Stimulated activated CD8-positive, alpha-beta memory T cell treated with anti-CD3 and anti-CD28 coated beads, Interleukin-4, amount 100 ng/mL, for 4 hours (primary cell): ENCODE measurements around the gene DHCR7.
"Not testable (repeated sequence)": the region's sequence is repeated elsewhere in the genome, so short reads cannot be mapped to it uniquely, and the experiment has no call there.

Experiments
- DNase-seq, 2 donors: peaks; one replicate each; pipeline ENCODE4 v3.0.0-alpha.2; 2020; ENCODE audit warnings: low read depth in 2 of 2, low spot score in 1 of 2

DHCR7 gene

GRCh38 chr11:71440021-71440755, 8.0 kb downstream of the DHCR7 start:
- no peak for DNase-seq

DNA sequence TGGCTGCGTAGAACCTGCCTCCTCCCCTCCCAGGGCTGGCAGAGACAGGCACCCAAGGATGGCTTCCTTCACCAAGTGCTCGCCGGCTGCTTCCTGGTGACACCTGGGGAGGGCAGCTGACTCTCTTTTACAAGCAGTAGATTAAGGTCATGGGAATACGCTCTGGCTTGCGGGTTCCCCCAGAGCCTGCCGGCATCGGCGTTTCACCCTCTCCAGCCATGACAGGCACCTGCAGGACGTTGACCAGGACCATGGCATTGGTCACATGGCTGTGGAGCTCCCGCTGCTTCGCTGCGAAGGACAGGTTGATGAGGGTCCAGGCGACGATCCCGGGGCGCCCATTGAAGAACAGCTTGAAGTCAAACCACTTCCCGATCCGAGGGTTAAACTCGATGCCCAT, 9.5 kb downstream of the DHCR7 start:
- no peak for DNase-seq

DNA sequence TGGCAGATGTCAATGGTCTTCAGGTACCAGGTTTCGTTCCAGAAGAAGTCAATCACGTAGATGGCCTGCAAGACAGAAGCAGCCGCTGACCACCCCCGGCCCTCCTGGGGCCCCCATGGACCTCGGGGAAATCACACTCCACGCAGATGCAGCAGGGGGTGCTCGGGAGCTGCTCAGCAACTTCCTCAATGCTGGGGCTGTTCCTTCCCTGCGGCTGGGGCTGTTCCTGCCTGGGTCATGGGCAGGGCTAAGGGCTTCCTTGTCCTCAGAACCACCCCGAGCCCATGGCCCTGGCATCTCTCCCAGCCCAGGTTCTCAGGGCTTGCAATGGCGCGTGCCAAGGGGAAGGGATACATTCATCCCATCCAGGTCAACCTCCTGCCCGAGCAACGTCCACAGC, 10.3 kb downstream of the DHCR7 start:
- no peak for DNase-seq

DNA sequence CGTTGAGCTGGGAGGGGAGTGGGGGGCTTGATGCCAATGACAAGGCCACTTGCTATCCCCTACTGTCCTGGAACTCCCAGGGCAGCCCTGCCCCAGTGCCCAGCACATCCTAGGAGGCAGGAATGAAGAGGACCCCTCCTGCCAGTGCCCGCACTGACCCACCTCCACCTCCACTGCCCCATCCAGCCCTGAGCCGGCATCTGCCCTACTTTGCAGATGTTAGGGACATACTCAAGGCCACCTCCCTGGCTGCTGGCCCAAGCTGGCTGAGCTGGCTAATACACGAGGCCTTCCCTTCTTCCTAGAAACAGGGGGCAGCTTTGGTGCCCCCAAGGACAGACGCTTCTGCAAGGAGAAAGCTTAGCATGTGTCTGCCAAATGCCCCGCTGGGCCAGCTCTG, 10.8 kb downstream of the DHCR7 start:
- no peak for DNase-seq

DNA sequence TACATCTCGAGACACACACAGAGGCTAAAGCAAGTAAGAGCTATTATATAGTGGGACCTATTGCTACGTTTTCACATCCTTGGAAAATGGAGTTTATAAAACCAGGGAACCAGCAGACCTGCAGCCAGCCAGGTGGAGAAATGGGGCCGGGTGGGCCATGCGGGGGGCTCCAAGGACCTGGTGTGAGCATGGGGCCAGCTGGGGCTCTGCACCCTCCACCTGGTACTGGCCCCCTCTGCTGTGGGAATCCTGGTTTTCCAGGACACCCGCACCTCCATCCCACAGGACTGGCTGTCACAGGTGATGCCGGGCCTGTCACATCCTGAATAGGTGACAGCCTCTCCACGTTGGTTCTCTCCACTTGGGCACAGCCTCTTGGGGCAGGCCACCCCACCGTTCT, 11.3 kb downstream of the DHCR7 start:
- DNase-seq, result no peak

GRCh38 chr11:71435278-71435951, 12.8 kb downstream of the DHCR7 start:
- no peak for DNase-seq

DNA sequence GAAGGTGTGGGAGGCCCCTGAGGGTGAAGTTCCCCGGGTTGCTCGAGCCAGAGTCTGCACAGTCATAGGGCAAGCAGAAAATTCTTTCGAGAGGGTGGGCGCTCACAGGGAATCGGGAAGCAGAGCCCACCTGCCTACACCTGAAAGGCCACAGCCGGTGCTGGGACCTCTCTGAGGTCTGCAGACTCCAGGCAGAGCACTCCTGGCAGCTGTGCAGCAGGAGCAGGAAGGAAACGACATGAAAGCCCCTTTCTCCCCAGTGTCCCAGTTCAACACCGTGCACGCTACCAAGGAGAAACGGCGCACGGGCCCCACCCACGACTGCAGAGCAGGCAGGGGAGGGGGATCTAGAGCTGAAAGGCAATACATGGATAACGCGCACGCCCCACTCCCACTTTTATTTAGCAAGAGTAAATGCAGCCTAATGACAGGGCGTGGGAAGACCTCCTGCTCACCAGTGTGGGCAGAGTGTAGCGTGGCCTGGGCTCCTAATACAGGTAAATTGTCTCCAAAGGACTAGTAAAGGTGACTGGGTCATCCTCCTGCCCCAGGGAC, 13.5 kb downstream of the DHCR7 start:
- DNase-seq, result no peak

DNA sequence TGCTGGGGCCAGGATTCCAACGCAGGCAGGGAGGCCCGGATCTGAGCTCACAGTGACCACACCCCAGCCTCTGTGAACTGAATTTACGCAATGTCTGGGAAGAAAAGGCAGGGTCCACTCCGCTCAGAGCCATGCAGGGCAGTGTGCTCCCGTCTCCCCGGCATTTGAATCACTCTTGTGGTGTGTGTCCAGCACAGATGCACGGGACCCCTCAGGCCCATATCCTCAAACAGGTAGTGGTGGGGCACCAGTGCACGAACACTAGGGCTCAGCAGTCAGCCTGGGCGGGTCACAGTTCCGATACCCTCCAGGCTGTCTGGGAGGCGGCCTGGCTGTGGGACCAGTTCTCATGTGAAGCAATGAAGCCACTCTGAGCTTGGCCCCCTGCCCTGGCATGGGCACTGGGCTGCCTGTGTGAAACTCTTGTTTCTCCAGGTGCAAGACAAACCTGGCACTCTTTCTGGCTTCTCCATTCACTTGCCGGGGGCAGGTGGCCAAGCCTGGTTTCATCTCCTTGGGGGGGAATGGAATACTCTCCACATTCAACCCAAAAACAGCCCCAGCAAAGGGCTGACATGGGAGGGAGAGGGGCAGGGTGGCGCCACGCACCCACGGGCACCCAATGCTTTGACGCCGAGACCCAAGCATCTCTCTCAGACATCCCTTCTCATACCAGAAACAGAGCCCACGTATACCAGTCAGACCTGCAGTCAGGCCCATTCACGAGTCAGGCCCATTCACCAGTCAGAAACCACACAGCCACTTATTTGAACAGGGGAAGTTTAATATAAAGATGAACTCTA, 14.3 kb downstream of the DHCR7 start:
- no peak for DNase-seq

DNA sequence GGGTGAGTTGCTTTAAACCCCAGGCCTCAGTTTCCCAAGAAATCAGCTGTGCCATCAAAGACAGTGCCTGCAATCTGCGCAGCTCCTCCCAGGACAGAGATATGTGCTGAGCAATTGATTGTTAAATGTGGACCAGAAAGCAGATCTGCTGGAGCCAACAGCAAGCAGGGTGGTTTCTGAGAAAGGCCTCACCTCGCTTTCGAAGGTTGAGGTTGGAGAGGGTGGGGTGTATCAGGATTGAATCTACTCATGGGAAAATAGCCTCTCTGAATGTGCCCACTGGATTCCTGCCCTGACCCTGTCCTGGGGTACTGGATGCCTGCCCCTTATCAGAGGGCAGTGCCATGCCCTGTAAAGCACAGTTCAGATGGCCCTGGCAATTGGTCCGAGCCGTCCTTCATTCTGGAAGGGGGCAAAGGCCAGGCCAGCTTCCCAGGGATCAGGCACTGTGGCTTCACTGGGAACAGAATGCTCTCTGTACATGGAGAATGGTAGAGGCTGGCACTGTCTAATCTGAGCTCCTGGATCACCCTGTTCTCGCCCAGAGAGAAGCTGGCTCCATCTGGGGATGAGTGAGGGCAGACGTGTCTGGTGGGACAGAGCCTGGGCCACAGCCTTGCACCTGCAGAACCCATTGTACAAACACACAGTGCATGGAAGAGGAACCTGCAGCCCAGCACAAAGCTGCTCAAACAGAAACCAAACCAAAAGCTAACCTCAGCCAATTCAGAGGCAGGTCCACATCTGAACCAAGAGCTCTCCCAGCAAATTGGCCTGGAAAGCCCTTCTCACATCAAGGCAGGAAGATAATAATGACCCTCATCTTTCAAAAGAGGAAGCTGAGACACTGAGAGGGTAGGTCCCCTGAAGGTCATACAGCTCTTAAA, 15.2 kb downstream of the DHCR7 start:
- no peak for DNase-seq

DNA sequence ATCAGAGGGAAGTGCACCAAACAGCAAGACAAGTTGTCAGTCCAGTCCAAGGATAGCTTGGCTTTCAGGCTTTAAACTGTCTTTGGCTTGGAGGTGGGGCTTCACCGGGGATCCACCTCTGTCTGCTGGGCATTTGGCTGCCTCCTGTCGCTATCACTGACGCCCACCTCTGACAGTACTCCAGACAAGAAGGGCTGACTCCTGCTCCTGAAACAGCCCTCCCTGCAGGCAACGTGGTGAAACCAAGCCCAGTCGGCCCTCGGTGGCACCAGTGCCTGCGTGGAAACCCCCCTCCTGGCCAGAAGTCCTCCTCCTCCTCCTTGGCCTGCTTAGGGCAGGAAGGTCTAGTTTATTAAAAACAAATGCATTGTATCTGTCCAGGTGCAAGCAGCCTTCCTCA, 16.9 kb downstream of the DHCR7 start:
- DNase-seq, result no peak

GRCh38 chr11:71430166-71430565, 18.0 kb downstream of the DHCR7 start:
- DNase-seq, result no peak

DNA sequence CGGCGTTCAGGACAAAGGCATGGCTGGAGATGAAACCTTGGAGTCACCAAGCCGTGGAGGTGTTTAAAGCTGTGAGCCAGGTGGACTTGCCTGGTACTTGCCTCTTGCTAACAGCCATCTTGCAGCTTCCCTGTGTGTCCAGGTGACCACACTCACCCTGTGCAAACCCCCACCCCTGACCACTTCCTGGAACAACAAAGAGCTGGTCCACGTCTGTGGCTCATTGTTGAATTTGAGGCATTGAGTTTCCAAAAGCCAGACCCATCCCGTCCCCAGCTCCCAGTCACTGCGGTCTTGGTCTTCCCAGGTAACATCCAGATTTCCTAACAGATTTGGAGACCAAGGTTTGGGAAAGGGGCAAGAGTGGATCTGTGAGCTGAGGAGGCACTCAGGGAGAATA, 18.5 kb downstream of the DHCR7 start:
- DNase-seq, result no peak

GRCh38 chr11:71428861-71429435, 19.2 kb downstream of the DHCR7 start:
- DNase-seq, result no peak

- no peak for DNase-seq
Measured at GRCh38 chr11:71426413-71426812, 21.8 kb downstream of the DHCR7 start.

DNA sequence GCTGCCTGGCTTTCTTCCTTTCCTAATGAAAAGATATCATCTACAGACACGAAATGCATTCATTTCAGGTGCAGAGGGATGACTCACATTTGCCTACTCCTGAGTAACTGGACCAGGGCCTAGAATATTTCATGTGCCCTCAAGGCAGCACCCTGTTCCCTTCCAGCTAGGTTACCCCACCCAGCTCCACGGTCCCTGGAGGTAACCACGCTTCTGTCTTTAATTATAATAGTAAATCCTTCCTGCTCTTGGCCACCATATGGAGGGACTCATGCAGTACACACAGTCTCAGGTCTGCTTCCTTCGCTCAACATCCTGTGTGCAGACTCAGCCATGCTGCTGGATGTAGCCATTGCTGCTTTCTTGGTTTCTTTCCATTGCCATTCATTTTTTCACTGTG, 22.3 kb downstream of the DHCR7 start:
- DNase-seq, result no peak

DNA sequence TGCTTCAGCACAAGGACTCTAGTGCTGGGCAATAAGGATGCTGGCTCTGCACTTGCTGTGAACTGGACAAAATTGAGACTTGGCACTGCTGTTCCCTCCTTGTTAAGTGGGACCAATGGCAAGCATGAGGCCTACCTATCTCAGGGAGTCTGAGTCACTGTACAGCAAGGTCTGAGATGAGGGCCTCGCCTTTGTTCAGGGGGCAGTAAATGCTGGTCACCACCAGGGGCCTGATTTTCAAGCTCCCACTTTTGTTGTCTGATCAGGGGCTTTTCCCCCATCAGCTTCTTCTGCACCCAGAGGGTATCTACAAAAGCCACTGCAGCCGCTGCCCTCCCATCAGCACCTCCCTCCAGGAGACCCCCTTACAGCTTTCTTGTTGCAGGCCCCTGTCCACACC, 22.8 kb downstream of the DHCR7 start:
- DNase-seq, result no peak

GRCh38 chr11:71423181-71423790, 24.9 kb downstream of the DHCR7 start:
- DNase-seq, result no peak

- not testable (repeated sequence) for DNase-seq
Measured at GRCh38 chr11:71422318-71422717, 25.9 kb downstream of the DHCR7 start.

GRCh38 chr11:71421392-71421950, 26.7 kb downstream of the DHCR7 start:
- no peak for DNase-seq
